H1 (cell line): ENCODE data around the gene CRB2. TPM values are rescaled to one million over a fixed set of nuclear protein-coding genes. Genes with fewer than 3 reads are reported as not detected.

Source experiments
- CTCF ChIA-PET: fragments of 300-600 bp; sonication (Branson Sonifier 250); formaldehyde crosslinking; loops from one replicate; lab custom pipeline; 2021; ENCODE audit not compliant: partially characterized antibody; lab: Charles Lee
- POLR2A ChIA-PET: fragments of 300-600 bp; sonication (Branson Sonifier 250); formaldehyde crosslinking; loops from one replicate; lab custom pipeline; 2021; ENCODE audit warnings: inconsistent platforms; ENCODE audit not compliant: partially characterized antibody; lab: Charles Lee
- DNase-seq, 2 experiments: peaks; one replicate each; pipeline versions ENCODE4 v3.0.0 to v3.0.0-alpha.2; 2010 to 2022; ENCODE audit warnings: low spot score in 2 of 2, low read depth in 1 of 2, mixed read lengths in 1 of 2
- FAIRE-seq: peaks from 2 replicates; lab custom pipeline; 2011; peaks lifted over from hg19 to GRCh38; lab: Jason Lieb, UNC
- H2AFZ ChIP-seq: 2 replicates; pipeline ENCODE4 v1.8.1; 2012; ENCODE audit warnings: low read length, inconsistent platforms
- H2AK5ac ChIP-seq: 2 replicates; pipeline ENCODE4 v1.6.1; 2013; ENCODE audit warnings: low read depth, low read length
- H2BK120ac ChIP-seq: replicated peaks from 2 replicates; pipeline ENCODE3; 2013; ENCODE audit warnings: low read depth, low read length, inconsistent platforms
- H2BK12ac ChIP-seq: 2 replicates; pipeline ENCODE4 v1.6.1; 2013; ENCODE audit warnings: low read depth, low read length
- H2BK15ac ChIP-seq: 2 replicates; pipeline ENCODE4 v1.6.1; 2013; ENCODE audit warnings: low read length
- H2BK20ac ChIP-seq: 2 replicates; pipeline ENCODE4 v1.6.1; 2013; ENCODE audit warnings: low read length
- H2BK5ac ChIP-seq: 2 replicates; pipeline ENCODE4 v1.6.1; 2013; ENCODE audit warnings: low read depth, low read length
- H3K14ac ChIP-seq: 2 replicates; pipeline ENCODE4 v1.6.1; 2013; ENCODE audit warnings: inconsistent platforms; ENCODE audit not compliant: insufficient read length
- H3K18ac ChIP-seq: 2 replicates; pipeline ENCODE4 v1.6.1; 2013; ENCODE audit warnings: low read length; ENCODE audit errors: extremely low read depth
- H3K23ac ChIP-seq: 2 replicates; pipeline ENCODE4 v1.6.1; 2013; ENCODE audit warnings: inconsistent platforms; ENCODE audit not compliant: insufficient read length
- H3K23me2 ChIP-seq: 2 replicates; pipeline ENCODE4 v1.6.1; 2013; ENCODE audit warnings: low read depth, low read length
- H3K27ac ChIP-seq: 2 replicates; pipeline ENCODE4 v1.6.1; 2011; ENCODE audit warnings: low read depth, low read length, inconsistent platforms
- H3K27me3 ChIP-seq, 4 experiments: replicated peaks in 1 of 4; 1 replicate in 1 of 4; 2 replicates in 3 of 4; pipeline versions ENCODE4 v1.6.1 to v1.8.1; 2011 to 2013; ENCODE audit warnings: low read length in 3 of 4, mild to moderate bottlenecking in 3 of 4, inconsistent platforms in 2 of 4, mixed read lengths in 2 of 4, moderate library complexity in 1 of 4; ENCODE audit not compliant: control insufficient read depth in 3 of 4, insufficient read depth in 3 of 4; ENCODE audit errors: extremely low read depth in 1 of 4
- H3K36me3 ChIP-seq, 4 experiments: 2 replicates each; pipeline versions ENCODE4 v1.6.1 to v1.8.1; 2011 to 2013; ENCODE audit warnings: mild to moderate bottlenecking in 4 of 4, low read length in 3 of 4, moderate library complexity in 2 of 4, control low read depth in 1 of 4, inconsistent platforms in 1 of 4; ENCODE audit not compliant: insufficient read depth in 4 of 4, control insufficient read depth in 2 of 4
- H3K4ac ChIP-seq: replicated peaks from 2 replicates; pipeline ENCODE3; 2013; ENCODE audit warnings: low read length, low read depth, mixed read lengths, inconsistent platforms; ENCODE audit not compliant: insufficient read length
- H3K4me1 ChIP-seq, 4 experiments: replicated peaks in 1 of 4; 1 replicate in 1 of 4; 2 replicates in 3 of 4; pipeline versions ENCODE4 v1.6.1 to v1.8.1; 2011 to 2013; ENCODE audit warnings: low read length in 3 of 4, inconsistent platforms in 2 of 4, mixed read lengths in 1 of 4; ENCODE audit not compliant: insufficient read depth in 4 of 4, control insufficient read depth in 3 of 4
- H3K4me2 ChIP-seq, 2 experiments: 2 replicates each; pipeline versions ENCODE4 v1.6.1 to v1.8.1; 2011 to 2013; ENCODE audit warnings: low read depth in 2 of 2, low read length in 2 of 2, control low read depth in 1 of 2, inconsistent platforms in 1 of 2, mild to moderate bottlenecking in 1 of 2; ENCODE audit not compliant: insufficient read depth in 1 of 2
- H3K4me3 ChIP-seq, 4 experiments: fragments of 200-600, 300-600 bp in 1 of 4; sonication (generic), shearing (Covaris generic), sonication (Bioruptor Twin) in 1 of 4; 2 replicates each; pipeline versions ENCODE4 v1.5.1 to v1.8.1; 2011 to 2016; ENCODE audit warnings: low read length in 4 of 4, low read depth in 3 of 4, control low read depth in 2 of 4, inconsistent platforms in 2 of 4, mild to moderate bottlenecking in 2 of 4, mixed read lengths in 1 of 4, moderate library complexity in 1 of 4; ENCODE audit not compliant: insufficient read depth in 2 of 4; ENCODE audit errors: extremely low read depth in 1 of 4
- H3K56ac ChIP-seq: replicated peaks from 2 replicates; pipeline ENCODE3; 2013; ENCODE audit warnings: low read depth, mild to moderate bottlenecking, mixed read lengths, low read length, inconsistent platforms; ENCODE audit not compliant: insufficient read length
- H3K79me1 ChIP-seq: 2 replicates; pipeline ENCODE4 v1.6.1; 2013; ENCODE audit warnings: low read depth, low read length, control low read depth
- H3K79me2 ChIP-seq, 2 experiments: 2 replicates each; pipeline versions ENCODE4 v1.6.1 to v1.8.1; 2012 to 2013; ENCODE audit warnings: low read length in 2 of 2, mild to moderate bottlenecking in 2 of 2, inconsistent platforms in 1 of 2; ENCODE audit not compliant: insufficient read depth in 2 of 2, control insufficient read depth in 1 of 2
- H3K9ac ChIP-seq, 4 experiments: replicated peaks in 1 of 4; 1 replicate in 1 of 4; 2 replicates in 3 of 4; pipeline versions ENCODE4 v1.6.1 to v1.8.1; 2011 to 2013; ENCODE audit warnings: low read depth in 3 of 4, low read length in 3 of 4, control low read depth in 2 of 4, mild to moderate bottlenecking in 2 of 4, moderate library complexity in 2 of 4, inconsistent platforms in 1 of 4; ENCODE audit errors: extremely low read depth in 1 of 4
- H3K9me3 ChIP-seq, 2 experiments: 2 replicates each; pipeline versions ENCODE4 v1.6.1 to v1.8.1; 2012 to 2013; ENCODE audit warnings: mild to moderate bottlenecking in 2 of 2, moderate library complexity in 2 of 2, control low read depth in 1 of 2, inconsistent platforms in 1 of 2, low read depth in 1 of 2, low read length in 1 of 2, mixed read lengths in 1 of 2; ENCODE audit not compliant: insufficient read depth in 2 of 2
- H4K20me1 ChIP-seq, 2 experiments: replicated peaks in 1 of 2; 2 replicates each; pipeline versions ENCODE3 to v1.8.1; 2011 to 2013; ENCODE audit warnings: inconsistent platforms in 2 of 2, low read length in 2 of 2, mild to moderate bottlenecking in 1 of 2; ENCODE audit not compliant: insufficient read depth in 2 of 2, control insufficient read depth in 1 of 2
- H4K5ac ChIP-seq: 2 replicates; pipeline ENCODE4 v1.6.1; 2013; ENCODE audit warnings: low read length, low read depth, mixed read lengths, inconsistent platforms; ENCODE audit not compliant: insufficient read length
- H4K8ac ChIP-seq: 2 replicates; pipeline ENCODE4 v1.8.0; 2013; ENCODE audit warnings: mild to moderate bottlenecking, moderate library complexity, low read length, inconsistent platforms; ENCODE audit not compliant: insufficient read depth; ENCODE audit errors: extremely low read depth
- H4K91ac ChIP-seq: replicated peaks from 2 replicates; pipeline ENCODE3; 2013; ENCODE audit warnings: low read length, mixed read lengths, inconsistent platforms; ENCODE audit not compliant: insufficient read length
- BCL11A ChIP-seq, 2 experiments: IDR thresholded peaks; one replicate each; pipeline ENCODE4 v1.6.1; 2011; ENCODE audit warnings: low read depth in 2 of 2, low read length in 2 of 2, mild to moderate bottlenecking in 2 of 2
- CEBPB ChIP-seq: IDR thresholded peaks from 2 replicates; pipeline ENCODE4 v1.6.1; 2012; ENCODE audit warnings: low read depth, low read length
- CTCF ChIP-seq, 3 experiments: IDR thresholded peaks; 1 replicate in 2 of 3; 2 replicates in 1 of 3; pipeline versions ENCODE4 v1.5.1 to v1.6.1; 2011; ENCODE audit warnings: low read length in 3 of 3, mild to moderate bottlenecking in 3 of 3, inconsistent platforms in 2 of 3, low read depth in 1 of 3, moderate library complexity in 1 of 3; ENCODE audit not compliant: insufficient read depth in 1 of 3; ENCODE audit errors: control extremely low read depth in 1 of 3
- EZH2 ChIP-seq: fragments of 200-600 bp; sonication (generic); IDR thresholded peaks from 2 replicates; pipeline ENCODE4 v1.7.1; 2012; ENCODE audit warnings: low read depth, mild to moderate bottlenecking, moderate library complexity, low read length, inconsistent platforms; ENCODE audit not compliant: severe bottlenecking
- JUND ChIP-seq: IDR thresholded peaks from 2 replicates; pipeline ENCODE4 v1.6.1; 2011; ENCODE audit warnings: mild to moderate bottlenecking, improper control_type of control experiment, low read length
- POU5F1 ChIP-seq: IDR thresholded peaks from 2 replicates; pipeline ENCODE4 v1.6.1; 2011; ENCODE audit warnings: low read depth, mild to moderate bottlenecking, low read length, moderate library complexity
- RNF2 ChIP-seq: fragments of 200-900, 300-1000 bp; sonication (generic); IDR thresholded peaks from 2 replicates; pipeline ENCODE4 v1.7.1; 2016; ENCODE audit warnings: borderline replicate concordance, low read depth, mild to moderate bottlenecking, antibody characterized with exemption, low read length; ENCODE audit not compliant: poor library complexity, severe bottlenecking; ENCODE audit errors: missing control alignments
- SUZ12 ChIP-seq: fragments of 200-600 bp; sonication (generic); IDR thresholded peaks from 2 replicates; pipeline ENCODE4 v1.6.1; 2012; ENCODE audit warnings: mild to moderate bottlenecking, inconsistent platforms, low read length, moderate library complexity, mixed read lengths
- TBP ChIP-seq: IDR thresholded peaks from 2 replicates; pipeline ENCODE4 v1.6.1; 2011; ENCODE audit warnings: low read depth, low read length, improper control_type of control experiment
- WGBS, 2 experiments: shearing (Covaris generic) in 1 of 2; methylation state at CpG; one replicate each; pipeline versions ENCODE4 v1.1.6 to v1.1.7; 2013 to 2015; ENCODE audit warnings: low lambda C conversion rate in 2 of 2, mixed read lengths in 2 of 2, inconsistent platforms in 1 of 2, low coverage in 1 of 2, missing lambda C conversion rate in 1 of 2; ENCODE audit not compliant: insufficient replicate concordance in 2 of 2, insufficient coverage in 1 of 2, insufficient read length in 1 of 2; ENCODE audit errors: extremely low coverage in 1 of 2, missing lambda C conversion rate in 1 of 2; 5-methylcytosine and 5-hydroxymethylcytosine counted together
- polyA plus RNA-seq, 7 experiments: library from polyadenylated mRNA; depleted of rRNA in 3 of 7; stranded (reverse) in 5 of 7; unstranded in 2 of 7; fragments of >200 nt in 5 of 7; fragments of 200-250 nt in 2 of 7; gene quantifications; 1 replicate in 5 of 7; 2 replicates in 1 of 7; 4 replicates in 1 of 7; pipeline versions ENCODE4 v1.2.1 to v1.2.3, GENCODE V29; 2011 to 2013; ENCODE audit warnings: missing spikeins in 2 of 7, mixed read lengths in 2 of 7
- total RNA-seq: library from RNA; stranded (reverse); fragmentation: NEBNext Ultra II Directional; extraction: Animal tissue kit (Norgen Biotek cat#: 25700); gene quantifications from 2 replicates; pipeline ENCODE4 v1.2.1, GENCODE V29; 2021
- TF ChIP-seq, protein P1 (sequence below): IDR thresholded peaks from 2 replicates; pipeline ENCODE4 v1.6.1; 2011; ENCODE audit warnings: low read length, improper control_type of control experiment

CRB2 gene
- total and polyA plus RNA-seq, 2 of the 8 experiments (the other 6 are each of a cell fraction or from before 2014, with no cell fraction given): 4.0 to 8.4 TPM

DNA sequence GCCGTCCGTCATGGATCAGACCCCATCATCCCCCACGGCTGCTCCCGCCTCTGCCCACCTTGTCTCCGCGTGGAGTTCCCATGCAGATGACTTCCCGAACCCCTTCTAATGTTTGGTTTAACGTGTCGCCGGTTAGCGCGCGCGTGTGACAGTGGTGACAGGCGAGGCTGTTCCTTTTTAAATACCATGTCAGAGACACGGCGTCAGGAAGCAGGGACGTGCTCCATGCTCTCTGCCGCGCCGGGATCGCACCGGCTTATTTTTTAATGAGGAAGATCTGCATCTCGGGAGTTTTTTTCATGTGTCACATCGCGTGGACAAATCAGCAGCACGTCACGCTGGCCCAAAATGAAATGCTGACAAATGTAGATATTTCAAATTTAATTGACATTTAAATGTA, 35.9 kb downstream of the CRB2 start:
- H3K9ac ChIP-seq: no peak overlapping the region
- no peak for FAIRE-seq
- no peak overlapping the region for H2BK12ac ChIP-seq
- H2AFZ ChIP-seq: no peak overlapping the region
- no peak overlapping the region for H3K56ac ChIP-seq
- H2BK15ac ChIP-seq: no peak overlapping the region
- H3K27me3 ChIP-seq: no peaks in the 10 kb centered on the region; a peak in 2 of 7 replicates
- H4K5ac ChIP-seq: no peak overlapping the region
- no peak overlapping the region for H3K27ac ChIP-seq
- no peak overlapping the region for H2BK120ac ChIP-seq
- no peak overlapping the region for H3K18ac ChIP-seq
- H3K4me3 ChIP-seq: no peak overlapping the region
- no peak overlapping the region for H2BK5ac ChIP-seq
- no peak overlapping the region for H4K91ac ChIP-seq
- no peak overlapping the region for H3K4me2 ChIP-seq
- DNase-seq: no peak
- no peaks in the 10 kb centered on the region for H3K79me1 ChIP-seq
- H4K8ac ChIP-seq: no peak overlapping the region
- no peaks in the 10 kb centered on the region; a peak in 1 of 4 replicates for H3K9me3 ChIP-seq
- no peak overlapping the region for H2BK20ac ChIP-seq
- no peaks in the 10 kb centered on the region; a peak in 1 of 8 replicates for H3K36me3 ChIP-seq
- H3K14ac ChIP-seq: no peak overlapping the region
- ChIA-PET CTCF (interaction anchor here (0.8 to 29.0 kb wide), 5 partner anchors 8 to 125 kb away, joined by 3 to 668 read pairs (median 4); partner anchors contain the start of gene CRB2), POLR2A (no interaction called here)
- H3K79me2 ChIP-seq: no peaks in the 10 kb centered on the region
- no peak overlapping the region for H2AK5ac ChIP-seq
- H3K4ac ChIP-seq: no peak overlapping the region
- H3K23me2 ChIP-seq: no peaks in the 10 kb centered on the region; the same call in 1 of the 2 replicates
- peaks cover 0 to 21% (median 6%) of the 10 kb centered on the region in 4 experiments; a peak in 5 of 7 replicates for H3K4me1 ChIP-seq
- H4K20me1 ChIP-seq: no peaks in the 10 kb centered on the region
- WGBS, 2 experiments: 94% methylated on average over 28 of the region's 28 CpGs; no CpG with 5 or more reads in 1 of the 2 experiments
- H3K23ac ChIP-seq: no peak overlapping the region
- TF ChIP-seq BCL11A (IDR thresholded peaks at IDR 0.05; ENCODE audit: low read depth in 2 of 2, low read length in 2 of 2) (no peak), EZH2 (no peak), POU5F1 (no peak), JUND (no peak), TBP (no peak), SUZ12 (no peak), CTCF (IDR thresholded peaks at IDR 0.05; ENCODE audit: control extremely low read depth in 1 of 3, insufficient read depth in 1 of 3, low read depth in 1 of 3, low read length in 3 of 3) (no peak), RNF2 (no peak), CEBPB (no peak)
- TF ChIP-seq, protein P1, sequence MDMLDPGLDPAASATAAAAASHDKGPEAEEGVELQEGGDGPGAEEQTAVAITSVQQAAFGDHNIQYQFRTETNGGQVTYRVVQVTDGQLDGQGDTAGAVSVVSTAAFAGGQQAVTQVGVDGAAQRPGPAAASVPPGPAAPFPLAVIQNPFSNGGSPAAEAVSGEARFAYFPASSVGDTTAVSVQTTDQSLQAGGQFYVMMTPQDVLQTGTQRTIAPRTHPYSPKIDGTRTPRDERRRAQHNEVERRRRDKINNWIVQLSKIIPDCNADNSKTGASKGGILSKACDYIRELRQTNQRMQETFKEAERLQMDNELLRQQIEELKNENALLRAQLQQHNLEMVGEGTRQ: no peak
